ENCODE measurements around the gene MISP.

The MISP gene

GRCh38 chr19:812049-812746 lies 61.3 kb downstream of the MISP start:
- DNase-seq = no peak

- DNase-seq = no peak
Measured at GRCh38 chr19:812747-813218, 61.9 kb downstream of the MISP start.

GRCh38 chr19:813219-814151 lies 62.6 kb downstream of the MISP start:
- DNase-seq = no peak

All from kidney glomerular epithelial cell (primary cell).